ENCODE data around the gene SLC27A5.
"Not testable (repeated sequence)": the region's sequence is repeated elsewhere in the genome, so short reads cannot be mapped to it uniquely, and the experiment has no call there.

SLC27A5 gene

DNA sequence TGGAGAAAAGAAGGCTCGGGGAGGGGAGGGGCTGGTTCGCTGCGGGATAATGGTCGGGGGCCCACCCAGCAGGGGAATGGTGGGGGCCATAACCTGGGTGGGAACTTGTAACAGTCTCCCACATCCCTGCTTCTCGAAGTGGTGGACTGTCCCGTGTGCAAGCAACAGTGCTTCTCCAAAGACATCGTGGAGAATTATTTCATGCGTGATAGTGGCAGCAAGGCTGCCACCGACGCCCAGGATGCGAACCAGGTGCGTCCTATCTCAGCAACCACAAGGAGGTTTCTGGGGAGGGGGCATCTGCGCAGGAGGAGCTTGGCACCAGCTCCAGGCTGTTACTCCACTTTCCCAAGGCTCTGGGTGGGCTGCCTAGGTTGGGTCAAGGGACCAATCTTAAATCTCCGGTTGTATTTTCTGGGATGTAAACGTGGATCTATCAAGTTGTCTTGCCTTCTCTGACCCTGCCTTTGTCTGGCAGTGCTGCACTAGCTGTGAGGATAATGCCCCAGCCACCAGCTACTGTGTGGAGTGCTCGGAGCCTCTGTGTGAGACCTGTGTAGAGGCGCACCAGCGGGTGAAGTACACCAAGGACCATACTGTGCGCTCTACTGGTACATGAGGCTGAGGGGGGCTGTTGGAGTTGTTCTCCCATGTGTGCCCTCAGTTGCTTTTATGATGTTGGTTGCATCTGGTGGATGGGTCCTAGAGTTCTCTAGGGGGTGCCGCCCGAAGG lies 33.7 kb upstream of the SLC27A5 start:
- DNase-seq (ENCODE audit: extremely low spot score) = no peak
- CTCF ChIA-PET = interaction anchor here (2.2 to 2.3 kb wide), 2 partner anchors 9 to 31 kb away, joined by 9 to 12 read pairs; partner anchors contain the start of gene CHMP2A
- POLR2A ChIA-PET = interaction anchor here (0.9 to 2.9 kb wide), 3 partner anchors 9 to 30 kb away, joined by 3 to 32 read pairs (median 3); partner anchors contain the start of gene CHMP2A
- TF ChIP-seq, protein P1, sequence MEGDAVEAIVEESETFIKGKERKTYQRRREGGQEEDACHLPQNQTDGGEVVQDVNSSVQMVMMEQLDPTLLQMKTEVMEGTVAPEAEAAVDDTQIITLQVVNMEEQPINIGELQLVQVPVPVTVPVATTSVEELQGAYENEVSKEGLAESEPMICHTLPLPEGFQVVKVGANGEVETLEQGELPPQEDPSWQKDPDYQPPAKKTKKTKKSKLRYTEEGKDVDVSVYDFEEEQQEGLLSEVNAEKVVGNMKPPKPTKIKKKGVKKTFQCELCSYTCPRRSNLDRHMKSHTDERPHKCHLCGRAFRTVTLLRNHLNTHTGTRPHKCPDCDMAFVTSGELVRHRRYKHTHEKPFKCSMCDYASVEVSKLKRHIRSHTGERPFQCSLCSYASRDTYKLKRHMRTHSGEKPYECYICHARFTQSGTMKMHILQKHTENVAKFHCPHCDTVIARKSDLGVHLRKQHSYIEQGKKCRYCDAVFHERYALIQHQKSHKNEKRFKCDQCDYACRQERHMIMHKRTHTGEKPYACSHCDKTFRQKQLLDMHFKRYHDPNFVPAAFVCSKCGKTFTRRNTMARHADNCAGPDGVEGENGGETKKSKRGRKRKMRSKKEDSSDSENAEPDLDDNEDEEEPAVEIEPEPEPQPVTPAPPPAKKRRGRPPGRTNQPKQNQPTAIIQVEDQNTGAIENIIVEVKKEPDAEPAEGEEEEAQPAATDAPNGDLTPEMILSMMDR (IDR thresholded peaks at IDR 0.05; ENCODE audit: control extremely low read depth, extremely low read depth, low read depth, missing control alignments) = no peak

DNA sequence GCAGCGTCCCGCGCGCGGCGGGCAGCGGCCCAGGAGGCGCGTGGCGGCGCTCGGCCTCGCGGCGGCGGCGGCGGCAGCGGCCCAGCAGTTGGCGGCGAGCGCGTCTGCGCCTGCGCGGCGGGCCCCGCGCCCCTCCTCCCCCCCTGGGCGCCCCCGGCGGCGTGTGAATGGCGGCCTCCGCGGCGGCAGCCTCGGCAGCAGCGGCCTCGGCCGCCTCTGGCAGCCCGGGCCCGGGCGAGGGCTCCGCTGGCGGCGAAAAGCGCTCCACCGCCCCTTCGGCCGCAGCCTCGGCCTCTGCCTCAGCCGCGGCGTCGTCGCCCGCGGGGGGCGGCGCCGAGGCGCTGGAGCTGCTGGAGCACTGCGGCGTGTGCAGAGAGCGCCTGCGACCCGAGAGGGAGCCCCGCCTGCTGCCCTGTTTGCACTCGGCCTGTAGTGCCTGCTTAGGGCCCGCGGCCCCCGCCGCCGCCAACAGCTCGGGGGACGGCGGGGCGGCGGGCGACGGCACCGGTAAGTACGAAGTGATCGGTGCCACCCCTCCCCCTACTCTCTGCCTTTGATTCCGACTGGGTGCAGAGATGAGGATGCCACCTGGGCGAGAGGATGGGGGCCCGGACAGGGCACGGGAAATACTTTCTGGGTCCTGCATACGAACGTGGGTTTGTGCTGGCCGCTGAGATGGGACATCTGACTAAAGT lies 32.9 kb upstream of the SLC27A5 start:
- CTCF ChIA-PET = interaction anchor here (1.9 to 2.3 kb wide), 2 partner anchors 10 to 25 kb away, joined by 12 to 23 read pairs; partner anchors contain the start of genes CHMP2A and ZBTB45
- TF ChIP-seq, protein P1 (IDR thresholded peaks at IDR 0.05; ENCODE audit: control extremely low read depth, extremely low read depth, low read depth, missing control alignments) = no peak
- POLR2A ChIA-PET = interaction anchor here (0.5 to 2.9 kb wide), 6 partner anchors 9 to 51 kb away, joined by 3 to 32 read pairs (median 4); partner anchors contain the start of gene CHMP2A
- peak; percentile 90 for DNase-seq (ENCODE audit: extremely low spot score)

DNA sequence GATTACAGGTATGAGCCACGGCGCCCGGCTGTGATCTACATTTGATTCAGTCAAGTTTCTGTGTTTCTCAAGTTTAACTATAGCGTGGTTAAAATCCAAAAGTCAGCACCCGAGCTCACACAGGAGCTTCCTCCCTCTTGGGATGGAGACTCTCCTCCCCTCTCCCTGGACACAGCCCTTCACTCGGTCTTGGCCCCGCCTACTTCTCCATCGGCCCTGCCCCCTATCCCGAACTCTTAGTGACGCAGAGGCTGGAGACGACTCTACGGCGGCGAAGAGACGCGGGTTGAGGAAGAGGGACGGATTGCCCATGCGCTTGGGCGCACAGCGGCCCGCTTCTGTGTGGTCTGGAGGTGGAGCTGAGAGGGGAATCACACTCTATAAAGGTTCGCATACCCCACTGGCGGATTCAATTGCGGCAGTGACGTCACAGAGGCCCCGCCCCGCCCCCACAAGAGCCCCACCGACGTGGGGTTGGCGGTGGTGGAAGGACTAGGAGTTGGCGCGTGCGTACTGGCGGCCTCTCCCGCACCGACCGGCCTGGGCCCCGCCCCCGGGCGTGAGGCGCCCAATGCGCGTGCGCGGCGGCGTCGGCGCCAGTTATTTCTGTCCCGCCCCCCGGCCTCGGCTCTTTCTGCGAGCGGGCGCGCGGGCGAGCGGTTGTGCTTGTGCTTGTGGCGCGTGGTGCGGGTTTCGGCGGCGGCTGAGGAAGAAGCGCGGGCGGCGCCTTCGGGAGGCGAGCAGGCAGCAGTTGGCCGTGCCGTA lies 32.2 kb upstream of the SLC27A5 start, which contains the start of gene TRIM28:
Gene TRIM28 (plus strand): TSS at position 239 of the 765 bp plus-strand sequence. CDS start 694 bp downstream, outside the sequence.
- TF ChIP-seq, protein P1 (IDR thresholded peaks at IDR 0.05; ENCODE audit: control extremely low read depth, extremely low read depth, low read depth, missing control alignments) = no peak
- DNase-seq (ENCODE audit: extremely low spot score) = peak; percentile 100
- CTCF ChIA-PET = interaction anchor here (1.0 to 2.3 kb wide), 4 partner anchors 10 to 37 kb away, joined by 3 to 23 read pairs (median 9); partner anchors contain the start of genes CHMP2A and ZBTB45
- POLR2A ChIA-PET = interaction anchor here (0.5 to 2.9 kb wide), 7 partner anchors 10 to 240 kb away, joined by 3 to 32 read pairs (median 4); partner anchors contain the start of genes CHMP2A and ZBTB45

DNA sequence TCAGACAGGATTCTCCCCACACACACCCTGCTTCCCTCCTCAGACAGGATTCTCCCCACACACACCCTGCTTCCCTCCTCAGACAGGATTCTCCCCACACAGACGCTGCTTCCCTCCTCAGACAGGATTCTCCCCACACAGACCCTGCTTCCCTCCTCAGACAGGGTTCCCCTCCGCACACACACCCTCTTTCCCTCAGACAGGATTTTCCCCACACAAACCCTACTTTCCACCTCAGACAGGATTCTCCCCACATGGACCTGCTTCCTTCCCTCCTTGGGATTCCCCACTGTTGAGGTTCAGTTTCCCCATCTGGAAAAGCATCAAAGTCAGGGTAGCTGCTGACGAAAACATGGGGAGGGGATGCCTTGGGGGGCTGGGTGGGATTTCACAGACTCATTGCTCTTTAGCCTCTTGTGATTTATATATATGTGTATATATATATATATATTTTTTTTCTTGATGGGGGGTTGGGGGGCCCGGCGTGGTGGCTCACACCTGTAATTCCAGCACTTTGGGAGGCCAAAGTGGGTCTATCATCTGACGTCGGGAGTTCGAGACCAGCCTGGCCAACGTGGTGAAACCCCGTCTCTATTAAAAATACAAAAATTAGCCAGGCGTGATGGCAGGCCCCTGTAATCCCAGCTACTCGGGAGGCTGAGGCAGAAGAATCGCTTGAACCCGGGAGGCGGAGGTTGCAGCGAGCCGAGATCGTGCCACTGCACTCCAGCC lies 31.0 kb upstream of the SLC27A5 start:
- CTCF ChIA-PET = interaction anchor here (1.1 to 1.9 kb wide), 2 partner anchors 23 to 29 kb away, joined by 6 to 23 read pairs; partner anchors contain the start of gene ZBTB45
- not testable (repeated sequence) for DNase-seq (ENCODE audit: extremely low spot score)
- POLR2A ChIA-PET = interaction anchor here (0.8 kb wide), 1 partner anchor 239 kb away, joined by 4 read pairs; no protein-coding TSS in a partner anchor

DNA sequence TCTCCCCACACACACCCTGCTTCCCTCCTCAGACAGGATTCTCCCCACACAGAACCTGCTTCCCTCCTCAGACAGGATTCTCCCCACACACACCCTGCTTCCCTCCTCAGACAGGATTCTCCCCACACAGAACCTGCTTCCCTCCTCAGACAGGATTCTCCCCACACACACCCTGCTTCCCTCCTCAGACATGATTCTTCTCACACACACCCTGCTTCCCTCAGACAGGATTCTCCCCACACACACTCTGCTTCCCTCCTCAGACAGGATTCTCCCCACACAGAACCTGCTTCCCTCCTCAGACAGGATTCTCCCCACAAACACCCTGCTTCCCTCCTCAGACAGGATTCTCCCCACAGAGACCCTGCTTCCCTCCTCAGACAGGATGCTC lies 27.4 kb upstream of the SLC27A5 start:
- CTCF ChIA-PET; POLR2A ChIA-PET; DNase-seq (ENCODE audit: extremely low spot score): not testable (repeated sequence)

DNA sequence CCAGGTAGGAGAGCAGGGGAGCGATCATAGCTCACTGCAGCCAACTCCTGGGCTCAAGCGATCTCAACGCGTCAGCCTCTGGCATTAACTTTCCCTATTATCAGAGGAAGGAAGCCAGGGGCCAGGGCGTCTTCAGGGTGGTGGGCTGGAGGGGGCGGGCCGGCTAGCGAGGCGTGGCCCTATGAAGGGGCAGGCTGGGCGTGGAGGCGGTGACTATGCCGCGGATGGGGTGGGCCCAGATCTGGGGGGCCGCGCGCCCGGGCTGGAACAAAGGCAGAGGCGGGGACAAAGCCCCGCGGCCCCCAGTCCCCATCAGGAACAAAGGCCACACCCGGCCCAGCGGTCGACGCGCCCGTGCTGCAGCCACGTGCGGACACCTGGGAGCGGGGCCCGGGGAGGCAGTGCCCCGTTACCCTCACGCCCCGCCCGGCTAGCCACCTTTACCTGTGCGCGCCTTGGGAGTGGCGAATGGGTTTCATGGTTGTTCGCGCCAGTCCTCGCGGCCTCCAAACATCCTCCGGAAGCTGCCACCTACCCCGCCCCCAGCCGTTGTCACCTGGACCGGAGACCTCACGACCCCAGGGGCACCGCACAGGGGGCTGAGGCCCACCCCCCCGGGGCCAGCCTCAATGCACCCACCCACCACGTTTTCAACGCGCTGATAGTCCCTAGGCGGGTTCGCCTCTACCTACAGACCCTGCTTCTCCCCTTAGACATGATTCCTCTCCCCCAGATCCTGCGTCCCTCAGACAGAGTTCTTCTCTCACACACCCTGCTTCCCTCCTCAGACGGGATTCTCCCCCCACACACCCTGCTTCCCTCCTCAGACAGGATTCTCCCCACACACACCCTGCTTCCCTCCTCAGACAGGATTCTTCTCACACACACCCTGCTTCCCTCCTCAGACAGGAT lies 26.7 kb upstream of the SLC27A5 start:
- DNase-seq (ENCODE audit: extremely low spot score) = peak; percentile 39
- ChIA-PET CTCF (interaction anchor here (1.2 kb wide), 1 partner anchor 20 kb away, joined by 3 read pairs; no protein-coding TSS in a partner anchor), POLR2A (no interaction called here)

More for the DNA sequence above, 26.7 kb upstream of the SLC27A5 start:
- TF ChIP-seq, protein P1 (IDR thresholded peaks at IDR 0.05; ENCODE audit: control extremely low read depth, extremely low read depth, low read depth, missing control alignments) = no peak

Measured in GM10248 (cell line).